SK-N-MC (cell line): ENCODE measurements around the gene CEP63.
"Not testable (repeated sequence)": the region's sequence is repeated elsewhere in the genome, so short reads cannot be mapped to it uniquely, and the experiment has no call there.

Source experiments
- DNase-seq: peaks from one replicate; pipeline ENCODE4 v3.0.0-alpha.2; 2011; ENCODE audit warnings: low read depth, low spot score
- H3K27ac ChIP-seq: fragments of 200-600 bp; sonication (generic); 2 replicates; pipeline ENCODE4 v1.5.1; 2016; ENCODE audit warnings: mixed run types
- H3K36me3 ChIP-seq: fragments of 200-600 bp; sonication (generic); 2 replicates; pipeline ENCODE4 v1.6.1; 2017; ENCODE audit warnings: antibody characterized with exemption, low read length, mixed read lengths; ENCODE audit not compliant: insufficient read depth
- H3K4me3 ChIP-seq: fragments of 200-600 bp; sonication (generic); 2 replicates; pipeline ENCODE4 v1.5.1; 2016
- H3K9ac ChIP-seq: fragments of 200-600 bp; sonication (generic); 2 replicates; pipeline ENCODE4 v1.8.0; 2017; ENCODE audit warnings: mixed run types, mixed read lengths; ENCODE audit not compliant: insufficient read length
- H3K9me3 ChIP-seq: fragments of 200-600 bp; sonication (generic); 2 replicates; pipeline ENCODE4 v1.6.1; 2017; ENCODE audit warnings: low read depth, mild to moderate bottlenecking, antibody characterized with exemption, low read length, moderate library complexity, mixed read lengths
- EZH2 ChIP-seq: fragments of 200-600 bp; sonication (generic); IDR thresholded peaks from one replicate; pipeline ENCODE4 v1.6.1; 2017; ENCODE audit warnings: antibody characterized with exemption
- FOXP2 ChIP-seq: optimal IDR thresholded peaks from 2 replicates; pipeline ENCODE3; 2011; ENCODE audit warnings: mild to moderate bottlenecking, moderate library complexity; ENCODE audit not compliant: insufficient read depth; ENCODE audit errors: extremely low read length, control extremely low read depth
- POLR2AphosphoS5 ChIP-seq: IDR thresholded peaks from 2 replicates; pipeline ENCODE4 v1.6.1; 2012; ENCODE audit warnings: mild to moderate bottlenecking, low read depth, low read length, borderline replicate concordance

The CEP63 gene

DNA sequence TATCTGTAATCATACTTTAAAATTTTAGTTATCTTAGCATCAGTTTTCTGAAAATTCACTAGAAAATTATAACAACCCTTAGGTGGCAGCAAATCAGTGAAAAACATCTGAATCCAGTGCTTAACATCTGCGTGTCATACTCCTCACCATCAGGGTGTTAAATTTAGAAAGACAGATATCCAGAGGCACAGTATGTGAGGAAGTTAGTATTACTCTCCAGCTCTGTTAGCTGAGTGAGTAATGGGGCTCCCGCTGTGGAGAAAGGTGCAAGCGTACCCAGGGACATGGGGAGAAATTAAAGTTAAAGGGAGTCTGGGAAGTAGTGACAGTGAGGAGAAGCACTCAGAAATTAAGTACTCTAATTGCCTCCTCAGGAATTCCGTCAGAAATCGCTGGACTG is 50.9 kb downstream of the CEP63 start:
- Histone ChIP-seq H3K9ac (no peak overlapping the region), H3K36me3 (peaks cover 9% of the 10 kb centered on the region), H3K4me3 (no peak overlapping the region), H3K9me3 (no peaks in the 10 kb centered on the region), H3K27ac (no peak overlapping the region)
- no peak for DNase-seq
- TF ChIP-seq POLR2AphosphoS5 = no peak
- TF ChIP-seq EZH2 = no peak
- no peak for TF ChIP-seq FOXP2

DNA sequence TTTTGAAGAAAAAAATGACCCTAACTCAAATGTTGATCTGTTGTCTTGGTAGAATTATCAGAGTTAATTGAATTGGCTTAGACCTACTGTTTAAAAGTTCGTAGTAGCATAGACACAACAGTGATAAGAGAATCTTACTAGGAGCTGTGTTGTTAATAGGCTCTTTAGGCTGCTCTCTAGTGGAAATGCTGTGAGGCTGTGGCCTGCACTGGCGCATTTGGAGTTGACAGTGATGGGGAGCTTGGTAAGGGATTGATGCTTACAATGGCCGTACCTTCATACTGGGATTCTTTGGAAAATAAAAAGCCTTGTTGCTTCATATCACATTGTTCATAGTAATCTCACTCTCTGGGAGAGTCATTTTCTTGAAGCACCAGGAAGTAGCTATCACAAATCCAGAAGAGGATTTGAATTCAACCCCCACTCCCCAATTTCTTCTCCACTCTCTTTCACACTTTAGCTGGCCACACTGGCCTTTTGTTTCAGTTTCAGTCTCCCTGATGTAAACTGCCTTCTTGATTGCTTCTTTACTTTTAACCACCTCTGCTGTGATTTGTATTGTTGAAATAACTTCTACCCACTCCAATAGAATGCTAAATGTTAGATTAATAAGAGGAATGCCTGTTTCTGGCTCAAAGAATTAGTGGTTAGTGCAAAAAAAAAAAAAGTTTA is 56.6 kb downstream of the CEP63 start:
- no peaks in the 10 kb centered on the region for H3K9me3 ChIP-seq
- no peak overlapping the region for H3K4me3 ChIP-seq
- TF ChIP-seq POLR2AphosphoS5 (no peak), FOXP2 (no peak), EZH2 (no peak)
- H3K9ac ChIP-seq = no peak overlapping the region
- H3K27ac ChIP-seq = no peak overlapping the region
- no peak for DNase-seq
- H3K36me3 ChIP-seq = peaks cover 18% of the 10 kb centered on the region

DNA sequence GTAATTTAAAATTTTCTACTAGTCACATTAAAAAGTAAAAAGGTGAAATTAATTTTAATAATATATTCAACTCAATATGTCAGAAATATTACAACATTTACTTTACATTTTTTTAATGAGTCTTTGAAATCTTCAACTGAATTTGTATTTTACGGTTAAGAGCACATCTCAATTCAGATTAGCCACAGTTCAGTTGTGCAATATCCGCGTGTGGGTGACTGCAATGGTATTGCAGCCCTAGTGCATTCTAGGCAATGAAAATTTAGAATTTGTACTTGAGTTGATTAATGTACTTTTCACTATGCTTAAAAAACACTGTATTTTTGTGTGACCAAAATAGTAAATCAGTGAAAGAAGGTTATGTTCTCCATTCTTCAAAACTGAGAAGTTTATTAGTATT is 57.3 kb downstream of the CEP63 start:
- H3K9ac ChIP-seq = no peak overlapping the region
- H3K4me3 ChIP-seq = no peak overlapping the region
- peak; percentile 50 for DNase-seq
- TF ChIP-seq POLR2AphosphoS5 = no peak
- TF ChIP-seq EZH2 = no peak
- no peak for TF ChIP-seq FOXP2
- no peaks in the 10 kb centered on the region for H3K9me3 ChIP-seq
- peaks cover 13% of the 10 kb centered on the region for H3K36me3 ChIP-seq
- no peak overlapping the region for H3K27ac ChIP-seq

DNA sequence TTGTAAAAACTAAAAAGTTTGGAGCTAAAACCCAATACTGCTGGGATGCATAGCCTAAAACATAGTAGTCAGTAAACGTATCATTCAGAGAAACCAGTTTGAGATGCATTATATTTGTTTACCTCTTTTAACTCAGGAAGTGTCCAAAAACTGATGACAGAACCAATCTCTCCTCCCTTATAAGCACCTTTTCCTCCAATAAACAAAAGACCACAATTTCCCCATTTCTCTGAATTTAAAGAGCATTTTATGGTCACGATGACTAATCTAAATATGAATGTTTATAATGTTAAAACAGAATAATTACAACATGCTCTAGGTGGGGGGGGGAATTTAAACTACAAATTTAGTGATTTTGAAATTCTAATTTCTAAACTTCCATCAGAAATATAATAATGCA is 58.5 kb downstream of the CEP63 start:
- H3K27ac ChIP-seq = no peak overlapping the region
- no peak overlapping the region for H3K9ac ChIP-seq
- TF ChIP-seq EZH2 (no peak), FOXP2 (no peak), POLR2AphosphoS5 (no peak)
- DNase-seq = no peak
- no peak overlapping the region for H3K4me3 ChIP-seq
- H3K36me3 ChIP-seq = peaks cover 21% of the 10 kb centered on the region
- H3K9me3 ChIP-seq = no peaks in the 10 kb centered on the region

DNA sequence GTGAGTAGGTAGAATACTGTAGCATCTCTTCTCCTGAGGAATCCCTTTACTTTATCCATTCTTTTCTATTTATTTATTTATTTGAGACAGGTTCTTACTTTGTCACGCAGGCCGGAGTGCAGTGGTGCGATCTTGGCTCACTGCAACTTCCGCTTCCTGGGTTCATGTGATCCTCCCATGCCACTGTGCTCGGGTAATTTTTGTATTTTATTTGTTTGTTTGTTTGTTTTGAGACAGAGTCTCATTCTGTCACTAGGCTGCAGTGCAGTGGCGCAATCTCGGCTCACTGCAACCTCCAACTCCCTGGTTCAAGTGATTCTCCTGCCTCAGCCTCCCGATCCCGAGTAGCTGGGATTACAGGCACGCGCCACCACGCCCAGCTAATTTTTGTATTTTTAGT is 58.9 kb downstream of the CEP63 start:
- not testable (repeated sequence) for DNase-seq, H3K9me3 ChIP-seq, H3K27ac ChIP-seq, H3K4me3 ChIP-seq, H3K9ac ChIP-seq
- H3K36me3 ChIP-seq = peaks cover 21% of the 10 kb centered on the region

DNA sequence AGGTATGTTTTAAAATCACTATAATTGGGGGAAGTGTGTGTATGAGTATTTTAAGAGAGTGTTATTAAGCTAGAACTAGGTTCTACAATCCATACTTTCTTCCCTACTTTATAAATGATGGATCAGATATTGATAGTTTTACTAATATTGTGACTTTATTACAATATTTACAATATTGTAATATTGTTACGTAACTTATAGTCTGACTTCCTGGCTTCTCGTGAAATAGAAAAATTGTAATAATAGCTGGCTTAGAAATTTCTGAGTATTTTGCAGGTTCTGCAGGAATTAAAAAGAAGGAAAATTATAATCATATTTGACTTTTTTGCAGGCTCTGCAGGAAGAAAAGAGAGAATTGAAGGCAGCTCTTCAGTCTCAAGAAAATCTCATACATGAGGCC is 60.0 kb downstream of the CEP63 start:
- Histone ChIP-seq H3K27ac (no peak overlapping the region), H3K36me3 (peaks cover 27% of the 10 kb centered on the region), H3K9me3 (no peaks in the 10 kb centered on the region), H3K9ac (no peak overlapping the region), H3K4me3 (no peak overlapping the region)
- no peak for TF ChIP-seq EZH2
- DNase-seq = no peak

DNA sequence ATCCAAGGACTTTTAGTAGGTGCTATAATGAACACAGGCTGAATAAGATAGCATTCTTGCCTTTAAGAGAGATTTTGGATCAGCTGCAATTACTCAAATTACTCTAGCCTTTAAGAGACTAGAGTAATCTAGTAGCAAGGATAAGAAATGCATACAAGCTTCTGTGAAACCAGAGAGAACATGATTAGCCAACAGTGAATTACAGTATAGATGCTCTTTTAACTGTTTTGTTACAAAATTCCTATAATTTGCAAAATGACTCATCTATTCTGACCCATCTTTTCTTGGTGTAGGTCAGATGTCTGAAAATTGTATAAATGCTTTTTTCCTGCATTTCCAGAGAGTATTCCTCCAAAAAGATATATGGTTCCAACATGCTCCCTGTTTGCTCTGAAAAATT is 66.9 kb downstream of the CEP63 start:
- no peak for DNase-seq
- Histone ChIP-seq H3K9ac (no peak overlapping the region), H3K36me3 (peaks cover 27% of the 10 kb centered on the region), H3K4me3 (no peak overlapping the region), H3K27ac (no peak overlapping the region), H3K9me3 (no peaks in the 10 kb centered on the region)
- TF ChIP-seq POLR2AphosphoS5 (no peak), EZH2 (no peak), FOXP2 (no peak)

DNA sequence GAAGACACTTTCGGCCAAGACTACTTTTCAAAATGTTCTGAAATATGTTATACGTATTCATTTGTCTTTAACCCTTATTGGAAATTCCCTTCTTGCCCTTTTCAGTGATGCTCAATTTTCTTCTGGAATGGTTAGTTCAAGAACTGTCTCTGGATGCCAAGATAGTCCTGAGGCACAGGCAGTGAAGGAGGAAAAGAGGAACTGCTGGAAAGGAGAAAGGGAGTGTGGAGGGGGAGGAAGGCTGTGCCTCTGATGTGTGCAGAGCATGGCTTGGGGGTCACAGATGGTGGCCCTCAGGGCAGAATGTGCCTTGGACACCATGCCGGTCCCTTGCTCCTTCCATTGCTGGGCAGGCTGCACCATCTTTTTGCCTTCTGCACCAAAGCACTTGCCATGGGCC is 73.7 kb downstream of the CEP63 start:
- TF ChIP-seq FOXP2 (no peak), EZH2 (no peak), POLR2AphosphoS5 (no peak)
- no peak for DNase-seq
- H3K9ac ChIP-seq = no peak overlapping the region
- no peak overlapping the region for H3K27ac ChIP-seq
- no peaks in the 10 kb centered on the region for H3K36me3 ChIP-seq
- H3K9me3 ChIP-seq = no peaks in the 10 kb centered on the region
- no peak overlapping the region for H3K4me3 ChIP-seq

DNA sequence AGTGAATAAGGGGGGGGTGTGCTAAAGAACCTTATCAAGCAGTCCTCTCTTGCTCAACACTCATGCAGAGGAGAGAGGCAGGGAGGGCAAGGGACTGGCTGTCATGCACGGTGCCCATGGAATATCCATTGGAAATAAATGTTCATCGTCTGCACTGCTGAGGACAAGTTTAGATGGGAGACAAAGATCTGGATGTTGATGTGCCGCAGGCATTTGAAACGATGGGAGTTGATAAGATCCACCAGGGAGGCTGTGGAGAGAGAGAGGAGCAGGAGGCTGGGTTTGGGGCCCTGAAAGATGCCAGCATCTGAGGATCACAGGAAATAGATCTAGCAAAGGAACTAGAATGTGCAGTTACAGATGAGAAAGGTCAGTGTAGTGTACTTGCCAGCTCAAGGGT is 76.2 kb downstream of the CEP63 start:
- TF ChIP-seq EZH2 (no peak), POLR2AphosphoS5 (no peak), FOXP2 (no peak)
- H3K36me3 ChIP-seq = no peaks in the 10 kb centered on the region
- H3K9me3 ChIP-seq = no peaks in the 10 kb centered on the region
- H3K27ac ChIP-seq = no peak overlapping the region
- H3K4me3 ChIP-seq = no peak overlapping the region
- no peak overlapping the region for H3K9ac ChIP-seq
- no peak for DNase-seq

DNA sequence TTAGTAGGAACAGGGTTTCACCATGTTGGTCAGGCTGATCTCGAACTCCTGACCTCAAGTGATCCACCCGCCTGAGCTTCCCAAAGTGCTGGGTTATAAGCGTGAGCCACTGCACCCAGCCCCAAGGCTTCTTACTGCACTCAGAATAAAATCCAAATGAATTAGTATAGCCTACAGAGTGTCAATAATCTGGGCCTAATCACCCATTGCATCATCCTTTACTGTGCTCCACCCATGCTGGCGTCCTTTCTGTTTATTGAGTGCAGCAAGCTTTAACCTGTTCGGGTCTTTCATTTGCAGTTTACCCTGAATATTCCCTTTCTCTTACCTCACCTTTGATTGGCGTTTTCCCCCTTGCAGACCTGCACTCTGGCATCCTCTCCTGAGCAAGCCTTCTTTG is 77.7 kb downstream of the CEP63 start:
- DNase-seq = no peak
- no peak overlapping the region for H3K27ac ChIP-seq
- H3K9me3 ChIP-seq = no peaks in the 10 kb centered on the region
- H3K36me3 ChIP-seq = no peaks in the 10 kb centered on the region
- no peak overlapping the region for H3K4me3 ChIP-seq
- TF ChIP-seq FOXP2 (no peak), POLR2AphosphoS5 (no peak), EZH2 (no peak)
- H3K9ac ChIP-seq = no peak overlapping the region
